ENCODE measurements around the gene MACC1.

DNA sequence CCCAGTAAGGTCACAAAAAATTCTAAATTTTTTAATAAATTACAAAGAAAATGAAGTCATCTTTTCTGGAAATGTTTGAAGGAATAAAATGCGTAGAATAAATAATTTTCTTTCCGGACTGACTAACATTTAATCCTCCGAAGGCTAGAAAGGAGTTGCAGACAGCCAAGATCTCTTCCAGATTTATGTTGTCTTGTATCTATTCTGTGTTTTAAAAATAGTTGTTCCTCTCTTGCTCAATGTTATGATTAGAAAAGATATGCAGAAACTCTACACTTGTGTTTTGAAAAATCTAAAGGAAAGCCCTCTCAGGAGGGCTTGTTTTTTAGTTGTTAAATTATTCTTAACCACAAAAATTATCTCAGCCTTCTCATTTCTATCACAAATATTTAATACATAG lies 70.7 kb downstream of the MACC1 start:
- TF ChIP-seq EP300 (IDR thresholded peaks at IDR 0.05; ENCODE audit: borderline replicate concordance in 1 of 2, low read depth in 1 of 2, low read length in 1 of 2) (no peak), POLR2AphosphoS5 (IDR thresholded peaks at IDR 0.05; ENCODE audit: low read depth, low read length) (no peak), GABPA (IDR thresholded peaks at IDR 0.05; ENCODE audit: low read depth) (no peak), RFX5 (IDR thresholded peaks at IDR 0.05; ENCODE audit: low read length) (no peak), TAF1 (IDR thresholded peaks at IDR 0.05; ENCODE audit: borderline replicate concordance, low read depth, low read length) (no peak), NFIC (IDR thresholded peaks at IDR 0.05; ENCODE audit: borderline replicate concordance) (no peak), JUND (IDR thresholded peaks at IDR 0.05) (no peak), NRF1 (IDR thresholded peaks at IDR 0.05; ENCODE audit: low read depth, low read length) (no peak)
- TF ChIP-seq, protein P1, sequence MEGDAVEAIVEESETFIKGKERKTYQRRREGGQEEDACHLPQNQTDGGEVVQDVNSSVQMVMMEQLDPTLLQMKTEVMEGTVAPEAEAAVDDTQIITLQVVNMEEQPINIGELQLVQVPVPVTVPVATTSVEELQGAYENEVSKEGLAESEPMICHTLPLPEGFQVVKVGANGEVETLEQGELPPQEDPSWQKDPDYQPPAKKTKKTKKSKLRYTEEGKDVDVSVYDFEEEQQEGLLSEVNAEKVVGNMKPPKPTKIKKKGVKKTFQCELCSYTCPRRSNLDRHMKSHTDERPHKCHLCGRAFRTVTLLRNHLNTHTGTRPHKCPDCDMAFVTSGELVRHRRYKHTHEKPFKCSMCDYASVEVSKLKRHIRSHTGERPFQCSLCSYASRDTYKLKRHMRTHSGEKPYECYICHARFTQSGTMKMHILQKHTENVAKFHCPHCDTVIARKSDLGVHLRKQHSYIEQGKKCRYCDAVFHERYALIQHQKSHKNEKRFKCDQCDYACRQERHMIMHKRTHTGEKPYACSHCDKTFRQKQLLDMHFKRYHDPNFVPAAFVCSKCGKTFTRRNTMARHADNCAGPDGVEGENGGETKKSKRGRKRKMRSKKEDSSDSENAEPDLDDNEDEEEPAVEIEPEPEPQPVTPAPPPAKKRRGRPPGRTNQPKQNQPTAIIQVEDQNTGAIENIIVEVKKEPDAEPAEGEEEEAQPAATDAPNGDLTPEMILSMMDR (IDR thresholded peaks at IDR 0.05): no peak
- TF ChIP-seq, protein P2, sequence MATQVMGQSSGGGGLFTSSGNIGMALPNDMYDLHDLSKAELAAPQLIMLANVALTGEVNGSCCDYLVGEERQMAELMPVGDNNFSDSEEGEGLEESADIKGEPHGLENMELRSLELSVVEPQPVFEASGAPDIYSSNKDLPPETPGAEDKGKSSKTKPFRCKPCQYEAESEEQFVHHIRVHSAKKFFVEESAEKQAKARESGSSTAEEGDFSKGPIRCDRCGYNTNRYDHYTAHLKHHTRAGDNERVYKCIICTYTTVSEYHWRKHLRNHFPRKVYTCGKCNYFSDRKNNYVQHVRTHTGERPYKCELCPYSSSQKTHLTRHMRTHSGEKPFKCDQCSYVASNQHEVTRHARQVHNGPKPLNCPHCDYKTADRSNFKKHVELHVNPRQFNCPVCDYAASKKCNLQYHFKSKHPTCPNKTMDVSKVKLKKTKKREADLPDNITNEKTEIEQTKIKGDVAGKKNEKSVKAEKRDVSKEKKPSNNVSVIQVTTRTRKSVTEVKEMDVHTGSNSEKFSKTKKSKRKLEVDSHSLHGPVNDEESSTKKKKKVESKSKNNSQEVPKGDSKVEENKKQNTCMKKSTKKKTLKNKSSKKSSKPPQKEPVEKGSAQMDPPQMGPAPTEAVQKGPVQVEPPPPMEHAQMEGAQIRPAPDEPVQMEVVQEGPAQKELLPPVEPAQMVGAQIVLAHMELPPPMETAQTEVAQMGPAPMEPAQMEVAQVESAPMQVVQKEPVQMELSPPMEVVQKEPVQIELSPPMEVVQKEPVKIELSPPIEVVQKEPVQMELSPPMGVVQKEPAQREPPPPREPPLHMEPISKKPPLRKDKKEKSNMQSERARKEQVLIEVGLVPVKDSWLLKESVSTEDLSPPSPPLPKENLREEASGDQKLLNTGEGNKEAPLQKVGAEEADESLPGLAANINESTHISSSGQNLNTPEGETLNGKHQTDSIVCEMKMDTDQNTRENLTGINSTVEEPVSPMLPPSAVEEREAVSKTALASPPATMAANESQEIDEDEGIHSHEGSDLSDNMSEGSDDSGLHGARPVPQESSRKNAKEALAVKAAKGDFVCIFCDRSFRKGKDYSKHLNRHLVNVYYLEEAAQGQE (IDR thresholded peaks at IDR 0.05; ENCODE audit: low read depth, low read length): no peak
